H1 (cell line): ENCODE results near the gene STARD9. TPM values are rescaled to one million over a fixed set of nuclear protein-coding genes. Genes with fewer than 3 reads are reported as not detected.

Source experiments
- ATF2 ChIP-seq: IDR thresholded peaks from 2 replicates; pipeline ENCODE4 v1.6.1; 2012; ENCODE audit warnings: low read length, inconsistent platforms
- BACH1 ChIP-seq: IDR thresholded peaks from 2 replicates; pipeline ENCODE4 v1.6.1; 2012; ENCODE audit warnings: low read length, improper control_type of control experiment
- CHD7 ChIP-seq: fragments of 300-600 bp; sonication (generic); IDR thresholded peaks from 2 replicates; pipeline ENCODE4 v1.7.1; 2012; ENCODE audit warnings: low read length, moderate library complexity, mild to moderate bottlenecking, inconsistent platforms; ENCODE audit not compliant: insufficient replicate concordance
- CREB1 ChIP-seq: IDR thresholded peaks from 2 replicates; pipeline ENCODE4 v1.6.1; 2012; ENCODE audit warnings: inconsistent platforms
- GTF2F1 ChIP-seq: IDR thresholded peaks from 2 replicates; pipeline ENCODE4 v1.6.1; 2012; ENCODE audit warnings: low read depth, low read length, improper control_type of control experiment, borderline replicate concordance
- TAF1 ChIP-seq: IDR thresholded peaks from 2 replicates; pipeline ENCODE4 v1.6.1; 2011; ENCODE audit warnings: mild to moderate bottlenecking, low read depth, low read length
- TCF12 ChIP-seq: IDR thresholded peaks from 2 replicates; pipeline ENCODE4 v1.6.1; 2011; ENCODE audit warnings: low read depth, mild to moderate bottlenecking, low read length
- polyA plus RNA-seq, 7 experiments: library from polyadenylated mRNA; depleted of rRNA in 3 of 7; stranded (reverse) in 5 of 7; unstranded in 2 of 7; fragments of >200 nt in 5 of 7; fragments of 200-250 nt in 2 of 7; gene quantifications; 1 replicate in 5 of 7; 2 replicates in 1 of 7; 4 replicates in 1 of 7; pipeline versions ENCODE4 v1.2.1 to v1.2.3, GENCODE V29; 2011 to 2013; ENCODE audit warnings: missing spikeins in 2 of 7, mixed read lengths in 2 of 7
- total RNA-seq: library from RNA; stranded (reverse); fragmentation: NEBNext Ultra II Directional; extraction: Animal tissue kit (Norgen Biotek cat#: 25700); gene quantifications from 2 replicates; pipeline ENCODE4 v1.2.1, GENCODE V29; 2021

Gene STARD9
- total and polyA plus RNA-seq, 2 of the 8 experiments (the other 6 are each of a cell fraction or from before 2014, with no cell fraction given), result 2.8 to 7.0 TPM

DNA sequence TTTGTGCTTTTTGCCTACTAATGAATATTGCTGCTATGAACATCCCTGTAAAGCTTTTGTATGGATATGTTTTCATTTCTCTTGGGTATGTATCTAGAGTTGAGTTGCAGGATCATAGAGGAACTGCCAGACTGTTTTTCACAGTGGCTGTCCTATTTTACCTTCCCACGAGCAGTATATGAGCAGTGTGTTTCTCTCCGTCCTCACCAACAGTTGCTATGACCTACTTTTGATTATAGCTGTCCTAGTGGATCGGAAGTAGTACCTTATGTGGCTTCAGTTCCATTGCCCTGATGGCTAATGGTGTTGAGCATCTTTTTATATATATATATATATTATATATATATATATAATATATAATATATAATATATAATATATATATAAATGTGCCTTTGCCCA is 136.3 kb downstream of the STARD9 start (continued):
- no peak for TF ChIP-seq TCF12
- no peak for TF ChIP-seq TAF1
- TF ChIP-seq ATF2, result no peak
- no peak for TF ChIP-seq CHD7
- no peak for TF ChIP-seq GTF2F1
- no peak for TF ChIP-seq CREB1
- TF ChIP-seq BACH1, result no peak
- TF ChIP-seq, all 59 proteins: peak for 0
